GM23248 (cell line): ENCODE measurements around the gene SMIM24. TPM values are rescaled to one million over a fixed set of nuclear protein-coding genes. Genes with fewer than 3 reads are reported as not detected.
"Not testable (repeated sequence)": the region's sequence is repeated elsewhere in the genome, so short reads cannot be mapped to it uniquely, and the experiment has no call there.

Experiments
- DNase-seq: peaks from one replicate; pipeline ENCODE4 v3.0.0-alpha.2; 2015
- H2AFZ ChIP-seq: fragments of 200-600 bp; sonication (generic); 2 replicates; pipeline ENCODE4 v1.6.1; 2016; ENCODE audit warnings: antibody characterized with exemption
- H3F3A ChIP-seq: fragments of 200-600 bp; sonication (generic); 2 replicates; pipeline ENCODE4 v1.6.1; 2016; ENCODE audit warnings: mild to moderate bottlenecking, antibody characterized with exemption, mixed run types; ENCODE audit not compliant: insufficient read depth
- H3K27ac ChIP-seq: fragments of 200-600 bp; sonication (generic); 2 replicates; pipeline ENCODE4 v1.5.1; 2016; ENCODE audit warnings: mild to moderate bottlenecking
- H3K27me3 ChIP-seq: fragments of 200-600 bp; sonication (generic); replicated peaks from 2 replicates; pipeline ENCODE4 v1.6.1; 2016; ENCODE audit warnings: mild to moderate bottlenecking; ENCODE audit not compliant: insufficient read depth
- H3K36me3 ChIP-seq: fragments of 200-600 bp; sonication (generic); 2 replicates; pipeline ENCODE4 v1.6.1; 2016; ENCODE audit warnings: low read depth, mild to moderate bottlenecking
- H3K4me1 ChIP-seq: fragments of 200-600 bp; sonication (generic); 2 replicates; pipeline ENCODE4 v1.6.1; 2016; ENCODE audit warnings: mild to moderate bottlenecking; ENCODE audit not compliant: insufficient read depth
- H3K4me2 ChIP-seq: fragments of 200-600 bp; sonication (generic); one replicate; pipeline ENCODE4 v1.6.1; 2016; ENCODE audit warnings: mild to moderate bottlenecking; ENCODE audit not compliant: unreplicated experiment
- H3K4me3 ChIP-seq: fragments of 200-600 bp; sonication (generic); 2 replicates; pipeline ENCODE4 v1.5.1; 2016; ENCODE audit warnings: mild to moderate bottlenecking
- H3K79me2 ChIP-seq: fragments of 200-600 bp; sonication (generic); 2 replicates; pipeline ENCODE4 v1.6.1; 2016; ENCODE audit warnings: mild to moderate bottlenecking; ENCODE audit not compliant: insufficient read depth
- H3K9ac ChIP-seq: fragments of 200-600 bp; sonication (generic); 2 replicates; pipeline ENCODE4 v1.6.1; 2016; ENCODE audit warnings: mild to moderate bottlenecking
- H3K9me2 ChIP-seq: fragments of 200-600 bp; sonication (generic); 2 replicates; pipeline ENCODE4 v1.6.1; 2016; ENCODE audit warnings: mixed run types, mild to moderate bottlenecking, moderate library complexity; ENCODE audit not compliant: insufficient read depth
- H3K9me3 ChIP-seq: fragments of 200-600 bp; sonication (generic); one replicate; pipeline ENCODE4 v1.6.1; 2017; ENCODE audit warnings: low read depth
- H4K20me1 ChIP-seq: fragments of 200-600 bp; sonication (generic); 2 replicates; pipeline ENCODE4 v1.6.0; 2016; ENCODE audit not compliant: insufficient read depth
- EZH2 ChIP-seq: fragments of 200-600 bp; sonication (generic); IDR thresholded peaks from 2 replicates; pipeline ENCODE4 v1.6.1; 2018; ENCODE audit warnings: antibody characterized with exemption, mild to moderate bottlenecking; ENCODE audit not compliant: insufficient read depth, poor library complexity, severe bottlenecking
- EZH2phosphoT487 ChIP-seq: fragments of 200-600 bp; sonication (generic); IDR thresholded peaks from 2 replicates; pipeline ENCODE4 v1.6.1; 2018; ENCODE audit warnings: antibody characterized with exemption, moderate library complexity, mild to moderate bottlenecking, low read depth; ENCODE audit not compliant: insufficient read depth
- WGBS, 2 experiments: methylation state at CpG; one replicate each; pipeline ENCODE4 v1.1.6; 2015 to 2017; ENCODE audit warnings: low lambda C conversion rate in 2 of 2, low coverage in 1 of 2; ENCODE audit errors: missing lambda C conversion rate in 2 of 2; 5-methylcytosine and 5-hydroxymethylcytosine counted together
- in situ Hi-C: fragments of 300-500 bp; cut with MboI; formaldehyde crosslinking; loops from 2 replicates; pipeline ENCODE4 v1.15.0; 2020
- polyA plus RNA-seq: library from polyadenylated mRNA; unstranded; fragments of >200 nt; fragmentation: Nextera tagmentation; extraction: Ambion mirVana; gene quantifications from 2 replicates; pipeline ENCODE4 v1.2.1, GENCODE V29; 2016
- small RNA-seq: library from RNA; depleted of rRNA; stranded (forward); fragments of <200 nt; gene quantifications from one replicate; pipeline ENCODE3, GENCODE V24; 2014; ENCODE audit warnings: low read depth, low replicate concordance
- total RNA-seq: library from RNA; depleted of rRNA; stranded (reverse); fragments of >200 nt; shearing (Covaris generic); gene quantifications from 2 replicates; pipeline ENCODE4 v1.2.3, GENCODE V29; 2014; rRNA removed

The SMIM24 gene
- total and polyA plus RNA-seq, 2 experiments from 2014 or later = not detected

GRCh38 chr19:3433313-3433712 lies 47.0 kb downstream of the SMIM24 start:
- H3K4me2 ChIP-seq = no peak overlapping the region
- H3K36me3 ChIP-seq = peaks cover 22% of the 10 kb centered on the region
- TF ChIP-seq EZH2 (no peak), EZH2phosphoT487 (no peak)
- H3K9ac ChIP-seq = no peak overlapping the region
- no peak overlapping the region for H3K4me3 ChIP-seq
- no peaks in the 10 kb centered on the region for H3K9me2 ChIP-seq
- H2AFZ ChIP-seq = no peak overlapping the region
- H3F3A ChIP-seq = peaks cover 26% of the 10 kb centered on the region
- H3K27ac ChIP-seq = no peak overlapping the region
- H3K4me1 ChIP-seq = peaks cover 21% of the 10 kb centered on the region
- H3K27me3 ChIP-seq = no peaks in the 10 kb centered on the region
- H4K20me1 ChIP-seq = no peaks in the 10 kb centered on the region
- DNase-seq = no peak
- H3K79me2 ChIP-seq = peaks cover 63% of the 10 kb centered on the region
- 89 to 91% methylated on average over 12 of the region's 12 CpGs for WGBS, 2 experiments
- H3K9me3 ChIP-seq = no peaks in the 10 kb centered on the region
- in situ Hi-C loops = no loop called here

- no peaks in the 10 kb centered on the region for H4K20me1 ChIP-seq
- no peak overlapping the region for H3K4me3 ChIP-seq
- no peak for DNase-seq
- WGBS, 2 experiments = 68 to 69% methylated on average over 18 of the region's 18 CpGs
- H3K4me1 ChIP-seq = peaks cover 27% of the 10 kb centered on the region
- H3K9me3 ChIP-seq = no peaks in the 10 kb centered on the region
- H3K27ac ChIP-seq = no peak overlapping the region
- no peaks in the 10 kb centered on the region for H3K9me2 ChIP-seq
- peaks cover 18% of the 10 kb centered on the region for H3K36me3 ChIP-seq
- H3K4me2 ChIP-seq = no peak overlapping the region
- H3F3A ChIP-seq = peaks cover 31% of the 10 kb centered on the region
- TF ChIP-seq EZH2 (no peak), EZH2phosphoT487 (no peak)
- in situ Hi-C loops = no loop called here
- peaks cover 68% of the 10 kb centered on the region for H3K79me2 ChIP-seq
- H3K9ac ChIP-seq = no peak overlapping the region
- H2AFZ ChIP-seq = no peak overlapping the region
- H3K27me3 ChIP-seq = no peaks in the 10 kb centered on the region
Observed at GRCh38 chr19:3431760-3432397, 48.4 kb downstream of the SMIM24 start.

GRCh38 chr19:3430366-3430680 lies 50.0 kb downstream of the SMIM24 start:
- 38 to 47% methylated on average over 5 of the region's 5 CpGs for WGBS, 2 experiments

DNA sequence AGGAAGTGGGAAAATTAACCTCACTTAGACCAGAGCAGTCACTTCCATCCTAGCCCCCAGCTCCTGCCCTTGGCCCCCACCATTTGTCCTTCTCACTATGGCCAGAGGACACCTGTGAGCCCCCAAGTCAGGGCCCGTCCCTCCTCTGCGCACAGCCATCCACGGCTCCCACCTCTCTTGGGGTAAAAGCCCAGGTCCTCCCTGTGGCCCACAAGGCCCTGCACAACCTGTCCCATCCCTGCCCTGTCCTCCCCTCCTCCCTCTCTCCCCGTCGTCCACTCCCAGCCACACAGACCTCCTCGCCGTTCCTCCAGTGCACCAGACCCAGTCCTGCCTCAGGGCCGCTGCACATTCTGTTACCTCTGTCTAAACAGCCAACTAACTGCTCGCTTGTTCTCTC lies 53.9 kb downstream of the SMIM24 start:
- H3K27me3 ChIP-seq = no peaks in the 10 kb centered on the region
- H3K79me2 ChIP-seq = peaks cover 79% of the 10 kb centered on the region
- H3K4me2 ChIP-seq = no peak overlapping the region
- 81 to 86% methylated on average over 9 of the region's 9 CpGs for WGBS, 2 experiments
- in situ Hi-C loops = no loop called here
- no peaks in the 10 kb centered on the region for H3K9me3 ChIP-seq
- peaks cover 6% of the 10 kb centered on the region; the same call in 1 of the 2 replicates for H3K36me3 ChIP-seq
- no peak for DNase-seq
- H2AFZ ChIP-seq = no peak overlapping the region
- H3K4me3 ChIP-seq = no peak overlapping the region
- no peaks in the 10 kb centered on the region for H3K9me2 ChIP-seq
- H3K4me1 ChIP-seq = peaks cover 22% of the 10 kb centered on the region
- TF ChIP-seq EZH2phosphoT487 (no peak), EZH2 (no peak)
- H3K27ac ChIP-seq = no peak overlapping the region
- peaks cover 26% of the 10 kb centered on the region for H3F3A ChIP-seq
- H4K20me1 ChIP-seq = no peaks in the 10 kb centered on the region
- H3K9ac ChIP-seq = no peak overlapping the region

More at GRCh38 chr19:3430366-3430680, 50.0 kb downstream of the SMIM24 start:
- Histone ChIP-seq H3K9ac (peak overlapping the region; percentile 61), H3K4me2 (peak overlapping the region; percentile 22), H3K79me2 (peaks cover 74% of the 10 kb centered on the region), H3K27ac (peak overlapping the region; percentile 86), H3K4me1 (peaks cover 27% of the 10 kb centered on the region), H3F3A (peaks cover 27% of the 10 kb centered on the region), H3K36me3 (peaks cover 13% of the 10 kb centered on the region)
- H3K4me3 ChIP-seq, in situ Hi-C loops, H4K20me1 ChIP-seq, H2AFZ ChIP-seq, H3K27me3 ChIP-seq, H3K9me2 ChIP-seq, H3K9me3 ChIP-seq: not testable (repeated sequence)
- peak; percentile 54 for DNase-seq

Small RNA genes lying within 50 kb of the gene (small RNA-seq; reads per million reads assigned to genes)
- not detected for gene RF00212

Other genes with a start within 250 kb of the SMIM24 start
- 50.4 and 51.9 TPM in 2 replicates for gene NFIC, start 113.9 kb downstream of the SMIM24 start, total RNA-seq
- 106 and 108 TPM in 2 replicates for gene NFIC, start 113.9 kb downstream of the SMIM24 start, polyA plus RNA-seq
- gene SMIM44, start 2.9 kb upstream of the SMIM24 start, total RNA-seq = not detected in 2 replicates
- gene SMIM44, start 2.9 kb upstream of the SMIM24 start, polyA plus RNA-seq = not detected in 2 replicates
- gene DOHH, start 20.1 kb upstream of the SMIM24 start, total RNA-seq = 17.5 and 20.4 TPM in 2 replicates
- 15.0 and 16.9 TPM in 2 replicates for gene DOHH, start 20.1 kb upstream of the SMIM24 start, polyA plus RNA-seq
- 36.5 and 61.3 TPM in 2 replicates for gene FZR1, start 25.8 kb upstream of the SMIM24 start, total RNA-seq
- gene FZR1, start 25.8 kb upstream of the SMIM24 start, polyA plus RNA-seq = 32.3 and 38.4 TPM in 2 replicates
- not detected in 2 replicates for gene TEKTIP1, start 58.6 kb upstream of the SMIM24 start, total RNA-seq
- 0.33 TPM in 1 of 2 replicates, not detected in the other for gene TEKTIP1, start 58.6 kb upstream of the SMIM24 start, polyA plus RNA-seq
- gene MFSD12, start 77.1 kb upstream of the SMIM24 start, total RNA-seq = 67.9 and 73.9 TPM in 2 replicates
- 23.0 and 23.1 TPM in 2 replicates for gene MFSD12, start 77.1 kb upstream of the SMIM24 start, polyA plus RNA-seq
- 105 and 112 TPM in 2 replicates for gene HMG20B, start 92.4 kb upstream of the SMIM24 start, total RNA-seq
- 83.9 and 87.7 TPM in 2 replicates for gene HMG20B, start 92.4 kb upstream of the SMIM24 start, polyA plus RNA-seq
- gene GIPC3, start 105.0 kb upstream of the SMIM24 start, total RNA-seq = 0.13 TPM in 1 of 2 replicates, not detected in the other
- gene GIPC3, start 105.0 kb upstream of the SMIM24 start, polyA plus RNA-seq = 0.06 TPM in 1 of 2 replicates, not detected in the other
- gene TBXA2R, start 126.3 kb upstream of the SMIM24 start, total RNA-seq = 0.76 TPM in 1 of 2 replicates, not detected in the other
- 1.9 and 2.6 TPM in 2 replicates for gene TBXA2R, start 126.3 kb upstream of the SMIM24 start, polyA plus RNA-seq
- 29.1 and 39.0 TPM in 2 replicates for gene CACTIN, start 146.3 kb upstream of the SMIM24 start, total RNA-seq
- 6.9 and 8.7 TPM in 2 replicates for gene CACTIN, start 146.3 kb upstream of the SMIM24 start, polyA plus RNA-seq
- gene PIP5K1C, start 219.9 kb upstream of the SMIM24 start, total RNA-seq = 34.0 and 43.1 TPM in 2 replicates
- gene PIP5K1C, start 219.9 kb upstream of the SMIM24 start, polyA plus RNA-seq = 31.2 and 33.5 TPM in 2 replicates
- gene TJP3, start 227.9 kb upstream of the SMIM24 start, total RNA-seq = not detected in 2 replicates
- gene TJP3, start 227.9 kb upstream of the SMIM24 start, polyA plus RNA-seq = not detected in 2 replicates